ENCODE data around the gene CROCC. TPM values are rescaled to one million over a fixed set of nuclear protein-coding genes. Genes with fewer than 3 reads are reported as not detected.
"Not testable (repeated sequence)": the region's sequence is repeated elsewhere in the genome, so short reads cannot be mapped to it uniquely, and the experiment has no call there.

The CROCC gene
- total RNA-seq, 1 donor from 2014 or later: 40.1 TPM

- Mint-ChIP-seq H3K27ac (peak overlapping the region; percentile 52), H3K4me3 (peak overlapping the region; percentile 66), H3K4me1 (ENCODE audit: unreplicated experiment) (peaks cover 23% of the 10 kb centered on the region)
- not testable (repeated sequence) for H3K9me3 Mint-ChIP-seq; H3K36me3 Mint-ChIP-seq; DNase-seq (ENCODE audit: extremely low spot score, unreplicated experiment); H3K27me3 Mint-ChIP-seq
Measured at GRCh38 chr1:16897653-16898052, 24.1 kb upstream of the CROCC start.

GRCh38 chr1:16898298-16898697 lies 23.4 kb upstream of the CROCC start:
- H3K27ac Mint-ChIP-seq: not testable (repeated sequence)

GRCh38 chr1:16899020-16899419 lies 22.7 kb upstream of the CROCC start:
- not testable (repeated sequence) for H3K9me3 Mint-ChIP-seq; H3K36me3 Mint-ChIP-seq; DNase-seq (ENCODE audit: extremely low spot score, unreplicated experiment); H3K27me3 Mint-ChIP-seq; H3K4me3 Mint-ChIP-seq; H3K27ac Mint-ChIP-seq
- H3K4me1 Mint-ChIP-seq (ENCODE audit: unreplicated experiment): peaks cover 33% of the 10 kb centered on the region

More at GRCh38 chr1:16898298-16898697, 23.4 kb upstream of the CROCC start:
- H3K4me3 Mint-ChIP-seq; H3K36me3 Mint-ChIP-seq; H3K27me3 Mint-ChIP-seq; DNase-seq (ENCODE audit: extremely low spot score, unreplicated experiment); H3K9me3 Mint-ChIP-seq: not testable (repeated sequence)
- peaks cover 26% of the 10 kb centered on the region for H3K4me1 Mint-ChIP-seq (ENCODE audit: unreplicated experiment)

- peak overlapping the region; percentile 50 for H3K4me3 Mint-ChIP-seq
- no peaks in the 10 kb centered on the region for H3K36me3 Mint-ChIP-seq
- peaks cover 4% of the 10 kb centered on the region for H3K27me3 Mint-ChIP-seq
- peaks cover 29% of the 10 kb centered on the region for H3K4me1 Mint-ChIP-seq (ENCODE audit: unreplicated experiment)
- TF ChIP-seq CTCF (conservative IDR thresholded peaks at IDR 0.05): peak; percentile 21
- no peak for DNase-seq (ENCODE audit: extremely low spot score, unreplicated experiment)
- no peaks in the 10 kb centered on the region for H3K9me3 Mint-ChIP-seq
- H3K27ac Mint-ChIP-seq: peak overlapping the region; percentile 46
Measured at GRCh38 chr1:16900751-16901150, 21.0 kb upstream of the CROCC start.

DNA sequence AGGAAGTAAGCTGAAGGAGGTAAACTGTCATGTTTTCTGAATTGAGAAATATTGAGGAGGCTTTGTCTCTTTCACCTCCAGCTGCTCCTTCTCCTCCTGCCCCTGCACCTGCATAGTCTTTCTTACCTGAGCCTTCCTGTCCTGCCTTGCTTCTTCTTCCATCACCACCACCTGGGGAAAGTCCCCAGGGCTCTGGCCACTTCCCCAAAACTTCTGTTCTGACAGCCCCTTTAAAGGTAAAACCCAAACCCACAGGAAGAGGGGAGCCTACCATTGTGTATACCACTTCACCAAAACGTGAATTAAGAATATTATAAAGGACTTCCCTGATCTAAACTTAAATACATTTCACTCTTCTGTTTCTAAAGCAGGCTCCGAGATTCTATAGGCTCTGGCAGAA lies 20.4 kb upstream of the CROCC start:
- H3K27me3 Mint-ChIP-seq; H3K9me3 Mint-ChIP-seq; H3K36me3 Mint-ChIP-seq; H3K4me3 Mint-ChIP-seq; H3K27ac Mint-ChIP-seq; DNase-seq (ENCODE audit: extremely low spot score, unreplicated experiment): not testable (repeated sequence)
- H3K4me1 Mint-ChIP-seq (ENCODE audit: unreplicated experiment): peaks cover 28% of the 10 kb centered on the region

- no peaks in the 10 kb centered on the region for H3K9me3 Mint-ChIP-seq
Measured at GRCh38 chr1:16903054-16903453, 18.7 kb upstream of the CROCC start.

GRCh38 chr1:16903458-16903796 lies 18.3 kb upstream of the CROCC start:
- Mint-ChIP-seq H3K4me3 (no peak overlapping the region), H3K27me3 (no peaks in the 10 kb centered on the region), H3K27ac (no peak overlapping the region), H3K9me3 (no peaks in the 10 kb centered on the region), H3K36me3 (no peaks in the 10 kb centered on the region), H3K4me1 (ENCODE audit: unreplicated experiment) (peaks cover 20% of the 10 kb centered on the region)
- DNase-seq (ENCODE audit: extremely low spot score, unreplicated experiment): no peak
- no peak for TF ChIP-seq CTCF (conservative IDR thresholded peaks at IDR 0.05)

More at GRCh38 chr1:16903054-16903453, 18.7 kb upstream of the CROCC start:
- no peak overlapping the region for H3K27ac Mint-ChIP-seq
- peaks cover 20% of the 10 kb centered on the region for H3K4me1 Mint-ChIP-seq (ENCODE audit: unreplicated experiment)
- H3K27me3 Mint-ChIP-seq: no peaks in the 10 kb centered on the region
- H3K4me3 Mint-ChIP-seq: no peak overlapping the region
- no peaks in the 10 kb centered on the region for H3K36me3 Mint-ChIP-seq
- no peak for DNase-seq (ENCODE audit: extremely low spot score, unreplicated experiment)
- TF ChIP-seq CTCF (conservative IDR thresholded peaks at IDR 0.05): no peak

DNA sequence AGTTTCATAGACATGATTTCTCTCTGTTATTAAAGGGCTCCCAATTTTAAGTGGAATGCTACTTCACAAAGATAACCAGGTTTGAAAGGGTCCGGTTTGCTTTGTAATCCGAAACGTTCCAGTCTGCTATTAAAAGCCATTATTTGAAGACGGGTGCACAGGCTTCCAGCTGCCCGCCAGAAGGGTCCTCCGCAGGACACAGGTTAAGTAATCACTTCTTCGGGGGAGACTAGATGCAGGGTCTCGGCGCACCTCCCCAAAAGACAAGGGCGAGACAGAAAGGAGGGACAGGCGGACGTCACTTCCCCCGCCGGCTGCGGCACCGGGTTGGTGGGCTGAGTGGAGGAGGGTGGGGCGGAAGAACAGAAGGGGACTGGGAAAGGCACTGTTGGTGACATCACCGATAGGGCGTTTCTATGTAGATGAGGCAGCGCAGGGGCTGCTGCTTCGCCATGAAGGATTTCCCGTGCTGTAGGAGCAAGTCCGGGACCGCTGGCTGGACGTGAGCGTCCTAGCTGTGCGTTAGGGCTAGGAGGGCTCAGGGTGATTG lies 17.1 kb upstream of the CROCC start:
- H3K27ac Mint-ChIP-seq: no peak overlapping the region
- H3K4me1 Mint-ChIP-seq (ENCODE audit: unreplicated experiment): peaks cover 20% of the 10 kb centered on the region
- H3K36me3 Mint-ChIP-seq: no peaks in the 10 kb centered on the region
- no peak overlapping the region for H3K4me3 Mint-ChIP-seq
- H3K27me3 Mint-ChIP-seq: no peaks in the 10 kb centered on the region
- DNase-seq (ENCODE audit: extremely low spot score, unreplicated experiment): peak; percentile 95
- no peaks in the 10 kb centered on the region for H3K9me3 Mint-ChIP-seq
- no peak for TF ChIP-seq CTCF (conservative IDR thresholded peaks at IDR 0.05)

All from type B pancreatic cell (in vitro differentiated cells).